Kidney epithelial cell (primary cell): ENCODE data around the gene FANCM. TPM values are rescaled to one million over a fixed set of nuclear protein-coding genes. Genes with fewer than 3 reads are reported as not detected.

ENCODE experiments used
- DNase-seq: peaks from one replicate; pipeline ENCODE4 v3.0.0-alpha.2; 2010; ENCODE audit warnings: low read depth
- H3K27me3 ChIP-seq: 2 replicates; pipeline ENCODE4 v1.6.0; 2011; ENCODE audit warnings: low read length; ENCODE audit not compliant: control insufficient read depth, insufficient read depth
- H3K36me3 ChIP-seq: 2 replicates; pipeline ENCODE4 v1.5.1; 2011; ENCODE audit warnings: low read length; ENCODE audit not compliant: control insufficient read depth, insufficient read depth
- H3K4me3 ChIP-seq: 2 replicates; pipeline ENCODE4 v1.5.1; 2011; ENCODE audit warnings: low read depth, mild to moderate bottlenecking, control low read depth, low read length
- CTCF ChIP-seq: IDR thresholded peaks from 2 replicates; pipeline ENCODE4 v1.5.1; 2011; ENCODE audit warnings: mild to moderate bottlenecking, moderate library complexity, low read length, control low read depth, inconsistent platforms; ENCODE audit not compliant: insufficient read depth, poor library complexity, severe bottlenecking
- total RNA-seq: library from RNA; depleted of rRNA; stranded (reverse); fragments of >200 nt; gene quantifications from 2 replicates; pipeline ENCODE4 v1.2.3, GENCODE V29; 2015

The FANCM gene
- total RNA-seq, 1 donor from 2014 or later: 4.6 TPM

GRCh38 chr14:45247427-45247826 lies 111.7 kb downstream of the FANCM start:
- no peak for DNase-seq
- no peak for TF ChIP-seq CTCF

GRCh38 chr14:45249856-45250575 lies 114.3 kb downstream of the FANCM start:
- H3K36me3 ChIP-seq: no peaks in the 10 kb centered on the region
- DNase-seq: no peak
- no peak overlapping the region for H3K4me3 ChIP-seq
- no peaks in the 10 kb centered on the region for H3K27me3 ChIP-seq
- TF ChIP-seq CTCF: no peak

More at GRCh38 chr14:45247427-45247826, 111.7 kb downstream of the FANCM start:
- Histone ChIP-seq H3K27me3 (no peaks in the 10 kb centered on the region), H3K36me3 (no peaks in the 10 kb centered on the region), H3K4me3 (no peak overlapping the region)

Other genes with a start within 250 kb of the FANCM start
- 12.4 and 12.9 TPM in 2 replicates for gene KLHL28, start 174.0 kb upstream of the FANCM start, total RNA-seq
- gene TOGARAM1, start 173.7 kb upstream of the FANCM start, total RNA-seq: 12.2 and 23.1 TPM in 2 replicates
- gene PRPF39, start 51.8 kb upstream of the FANCM start, total RNA-seq: 20.5 and 22.5 TPM in 2 replicates
- 40.7 and 44.7 TPM in 2 replicates for gene FKBP3, start 1.4 kb upstream of the FANCM start, total RNA-seq
- 9.2 and 9.4 TPM in 2 replicates for gene MIS18BP1, start 117.3 kb downstream of the FANCM start, total RNA-seq